GM23338 (cell line): ENCODE results near the gene REX1BD. TPM values are rescaled to one million over a fixed set of nuclear protein-coding genes. Genes with fewer than 3 reads are reported as not detected.

Source experiments
- ATAC-seq: fragments of 200-7000 bp; cut with Tn5 transposase; 3 replicates; pipeline ENCODE4 v1.9.1; 2020
- DNase-seq: peaks from one replicate; pipeline ENCODE4 v3.0.0-alpha.2; 2015; ENCODE audit warnings: low spot score
- H2AFZ ChIP-seq: fragments of 200-600 bp; sonication (generic); 2 replicates; pipeline ENCODE4 v1.8.0; 2016; ENCODE audit warnings: antibody characterized with exemption, mild to moderate bottlenecking, moderate library complexity
- H3F3A ChIP-seq: fragments of 200-600 bp; sonication (generic); replicated peaks from 2 replicates; pipeline ENCODE4 v1.8.0; 2017; ENCODE audit warnings: antibody characterized with exemption, mixed run types, low read depth
- H3K27ac ChIP-seq: fragments of 200-600 bp; sonication (generic); 2 replicates; pipeline ENCODE4 v1.6.1; 2016; ENCODE audit warnings: low read depth
- H3K27me3 ChIP-seq: fragments of 200-600 bp; sonication (generic); 2 replicates; pipeline ENCODE4 v1.8.0; 2016; ENCODE audit warnings: mild to moderate bottlenecking, mixed run types, moderate library complexity; ENCODE audit not compliant: insufficient read depth
- H3K36me3 ChIP-seq: fragments of 200-600 bp; sonication (generic); 2 replicates; pipeline ENCODE4 v1.8.0; 2016; ENCODE audit warnings: mild to moderate bottlenecking; ENCODE audit not compliant: insufficient read depth
- H3K4me1 ChIP-seq: fragments of 200-600 bp; sonication (generic); 2 replicates; pipeline ENCODE4 v1.8.0; 2016; ENCODE audit warnings: mild to moderate bottlenecking, moderate library complexity; ENCODE audit not compliant: insufficient read depth
- H3K4me2 ChIP-seq: fragments of 200-600 bp; sonication (generic); 2 replicates; pipeline ENCODE4 v1.7.1; 2017; ENCODE audit warnings: mixed run types
- H3K4me3 ChIP-seq: fragments of 200-600 bp; sonication (generic); 2 replicates; pipeline ENCODE4 v1.6.1; 2016; ENCODE audit warnings: mixed run types
- H3K79me2 ChIP-seq: fragments of 200-600 bp; sonication (generic); replicated peaks from 2 replicates; pipeline ENCODE4 v1.8.0; 2017; ENCODE audit warnings: mild to moderate bottlenecking; ENCODE audit not compliant: insufficient read depth
- H3K9me2 ChIP-seq: fragments of 200-600 bp; sonication (generic); 2 replicates; pipeline ENCODE4 v1.8.0; 2017; ENCODE audit not compliant: insufficient read depth
- H4K20me1 ChIP-seq: fragments of 200-600 bp; sonication (generic); replicated peaks from 2 replicates; pipeline ENCODE4 v1.8.0; 2017; ENCODE audit warnings: mild to moderate bottlenecking; ENCODE audit not compliant: insufficient read depth
- H3K27ac Mint-ChIP-seq: 2 replicates; pipeline ENCODE4 v1.8.0; 2020; ENCODE audit warnings: inconsistent platforms, mild to moderate bottlenecking, moderate library complexity, mixed read lengths
- H3K27me3 Mint-ChIP-seq: 3 replicates; pipeline ENCODE4 v1.8.0; 2022; ENCODE audit warnings: low read depth, mild to moderate bottlenecking, moderate library complexity, mixed read lengths, inconsistent platforms; ENCODE audit not compliant: insufficient read depth, poor library complexity
- H3K36me3 Mint-ChIP-seq: 3 replicates; pipeline ENCODE4 v1.8.0; 2021; ENCODE audit warnings: low read depth, mild to moderate bottlenecking, inconsistent platforms, moderate library complexity, mixed read lengths
- H3K4me1 Mint-ChIP-seq: 3 replicates; pipeline ENCODE4 v1.8.0; 2020; ENCODE audit warnings: mild to moderate bottlenecking, inconsistent platforms, mixed read lengths
- H3K4me3 Mint-ChIP-seq: 3 replicates; pipeline ENCODE4 v1.8.0; 2021; ENCODE audit warnings: moderate library complexity, mild to moderate bottlenecking, inconsistent platforms, mixed read lengths
- H3K9me3 Mint-ChIP-seq: 3 replicates; pipeline ENCODE4 v1.8.0; 2020; ENCODE audit warnings: moderate library complexity, mild to moderate bottlenecking, inconsistent platforms, mixed read lengths
- CREB1 ChIP-seq: fragments of 250-450 bp; sonication (Bioruptor Pico); IDR thresholded peaks from 2 replicates; pipeline ENCODE4 v1.5.0; 2020; ENCODE audit warnings: low read depth, mild to moderate bottlenecking, moderate library complexity
- CTCF ChIP-seq, 2 experiments: fragments of 200-600 bp in 1 of 2; sonication (generic) in 1 of 2; conservative IDR thresholded peaks; 2 replicates each; pipeline versions ENCODE4 v1.5.1 to v1.6.1; 2016 to 2017; ENCODE audit warnings: antibody characterized with exemption in 2 of 2, low read depth in 2 of 2, mild to moderate bottlenecking in 2 of 2, moderate library complexity in 1 of 2
- ETS1 ChIP-seq: IDR thresholded peaks from 2 replicates; pipeline ENCODE4 v1.6.1; 2016; ENCODE audit warnings: antibody characterized with exemption
- EZH2 ChIP-seq: fragments of 200-600 bp; sonication (generic); IDR thresholded peaks from one replicate; pipeline ENCODE4 v1.8.0; 2017; ENCODE audit warnings: antibody characterized with exemption, mild to moderate bottlenecking, low read depth; ENCODE audit not compliant: unreplicated experiment
- EZH2phosphoT487 ChIP-seq: fragments of 200-600 bp; sonication (generic); IDR thresholded peaks from one replicate; pipeline ENCODE4 v1.8.1; 2018; ENCODE audit warnings: antibody characterized with exemption; ENCODE audit not compliant: unreplicated experiment
- JUNB ChIP-seq: IDR thresholded peaks from one replicate; pipeline ENCODE4 v1.6.1; 2016; ENCODE audit warnings: antibody characterized with exemption; ENCODE audit not compliant: unreplicated experiment
- NANOG ChIP-seq: IDR thresholded peaks from 2 replicates; pipeline ENCODE4 v1.6.1; 2016; ENCODE audit warnings: antibody characterized with exemption, borderline replicate concordance
- REST ChIP-seq: IDR thresholded peaks from one replicate; pipeline ENCODE4 v1.6.1; 2018; ENCODE audit warnings: antibody characterized with exemption; ENCODE audit not compliant: unreplicated experiment
- ZNF331 ChIP-seq: fragments of 250-450 bp; sonication (Bioruptor Pico); IDR thresholded peaks from 2 replicates; pipeline ENCODE4 v1.5.0; 2020; ENCODE audit warnings: low read depth, mild to moderate bottlenecking, moderate library complexity
- polyA plus RNA-seq: library from polyadenylated mRNA; unstranded; fragments of >200 nt; fragmentation: Nextera tagmentation; extraction: Ambion mirVana; gene quantifications from 2 replicates; pipeline ENCODE4 v1.2.1, GENCODE V29; 2016
- total RNA-seq: library from RNA; depleted of rRNA; stranded (reverse); fragments of >200 nt; shearing (Covaris generic); gene quantifications from 2 replicates; pipeline ENCODE4 v1.2.3, GENCODE V29; 2014

Gene REX1BD
- total and polyA plus RNA-seq, 2 experiments from 2014 or later: 124 to 138 TPM

- TF ChIP-seq JUNB (no peak), CREB1 (CRISPR knock-in tag) (no peak), ZNF331 (no peak)
Measured at GRCh38 chr19:18609717-18610051, 21.1 kb downstream of the REX1BD start (continued).

GRCh38 chr19:18610245-18610555, 21.6 kb downstream of the REX1BD start:
- no peak for TF ChIP-seq JUNB
- TF ChIP-seq EZH2: peak; percentile 16
- TF ChIP-seq NANOG: no peak
- Histone ChIP-seq H3K4me1 (peaks cover 53% of the 10 kb centered on the region), H3K36me3 (no peaks in the 10 kb centered on the region), H3K27ac (no peak overlapping the region), H3K27me3 (peaks cover 97% of the 10 kb centered on the region), H4K20me1 (no peaks in the 10 kb centered on the region), H3K4me3 (peak overlapping the region; percentile 76), H3K4me2 (peak overlapping the region; percentile 94), H3K79me2 (no peaks in the 10 kb centered on the region), H2AFZ (no peak overlapping the region), H3K9me2 (no peaks in the 10 kb centered on the region), H3F3A (peaks cover 25% of the 10 kb centered on the region)
- Mint-ChIP-seq H3K27ac (no peak overlapping the region), H3K27me3 (peaks cover 81% of the 10 kb centered on the region), H3K4me3 (peak overlapping the region; percentile 23; the same call in 2 of the 3 replicates), H3K4me1 (peaks cover 42% of the 10 kb centered on the region), H3K9me3 (no peaks in the 10 kb centered on the region; the same call in 2 of the 3 replicates), H3K36me3 (peaks cover 3% of the 10 kb centered on the region; the same call in 1 of the 3 replicates)
- DNase-seq: no peak
- ATAC-seq: peak; percentile 3

GRCh38 chr19:18610556-18611326, 22.1 kb downstream of the REX1BD start:
- Histone ChIP-seq H3K4me2 (peak overlapping the region; percentile 94), H3F3A (peaks cover 25% of the 10 kb centered on the region), H3K27ac (no peak overlapping the region), H2AFZ (0 out of 2 replicates have a peak overlapping the region, but pooled peaks have one; percentile 34), H3K27me3 (peaks cover 97% of the 10 kb centered on the region), H4K20me1 (no peaks in the 10 kb centered on the region), H3K36me3 (no peaks in the 10 kb centered on the region), H3K4me3 (peak overlapping the region; percentile 76), H3K4me1 (peaks cover 53% of the 10 kb centered on the region), H3K9me2 (no peaks in the 10 kb centered on the region), H3K79me2 (no peaks in the 10 kb centered on the region)
- H3K27me3 Mint-ChIP-seq: peaks cover 81% of the 10 kb centered on the region
- DNase-seq (peak; percentile 74), ATAC-seq (peak; percentile 6)
- peaks cover 2% of the 10 kb centered on the region; the same call in 1 of the 3 replicates for H3K36me3 Mint-ChIP-seq
- no peaks in the 10 kb centered on the region for H3K9me3 Mint-ChIP-seq
- H3K27ac Mint-ChIP-seq: no peak overlapping the region
- peaks cover 39% of the 10 kb centered on the region for H3K4me1 Mint-ChIP-seq
- peak overlapping the region; percentile 68 for H3K4me3 Mint-ChIP-seq
- TF ChIP-seq EZH2phosphoT487 (no peak), CTCF (conservative IDR thresholded peaks at IDR 0.05; ENCODE audit: low read depth in 2 of 2) (no peak), EZH2 (peak; percentile 4), ETS1 (peak; percentile 54; the same call in 1 of the 2 replicates), REST (no peak), CREB1 (CRISPR knock-in tag) (0 out of 2 replicates have a peak, but pooled peaks have one; percentile 10), ZNF331 (no peak), NANOG (no peak)
